Bronchial epithelial cell (primary cell): Measurements from ENCODE around the gene TMSB4X. TPM values are rescaled to one million over a fixed set of nuclear protein-coding genes. Genes with fewer than 3 reads are reported as not detected.

Experiments used
- DNase-seq: peaks from one replicate; pipeline ENCODE4 v3.0.0-alpha.2; 2010; ENCODE audit warnings: low read depth
- FAIRE-seq: peaks from 2 replicates; lab custom pipeline; 2011; peaks lifted over from hg19 to GRCh38; lab: Jason Lieb, UNC
- H3K27me3 ChIP-seq: 2 replicates; pipeline ENCODE4 v1.5.1; 2011; ENCODE audit warnings: low read length; ENCODE audit not compliant: control insufficient read depth, insufficient read depth
- H3K36me3 ChIP-seq: 2 replicates; pipeline ENCODE4 v1.5.1; 2011; ENCODE audit warnings: low read length; ENCODE audit not compliant: control insufficient read depth, insufficient read depth
- H3K4me3 ChIP-seq: 2 replicates; pipeline ENCODE4 v1.5.1; 2011; ENCODE audit warnings: mild to moderate bottlenecking, low read depth, low read length, control low read depth
- total RNA-seq: library from RNA; depleted of rRNA; stranded (reverse); fragments of >200 nt; gene quantifications from 2 replicates; pipeline ENCODE4 v1.2.1, GENCODE V29; 2014
- TF ChIP-seq, protein P1 (sequence below): IDR thresholded peaks from 2 replicates; pipeline ENCODE4 v1.5.1; 2011; ENCODE audit warnings: mild to moderate bottlenecking, moderate library complexity, low read length, control low read depth, inconsistent platforms; ENCODE audit not compliant: insufficient read depth, severe bottlenecking

Gene TMSB4X
- total RNA-seq, 1 donor from 2014 or later, result 3,174 TPM

DNA sequence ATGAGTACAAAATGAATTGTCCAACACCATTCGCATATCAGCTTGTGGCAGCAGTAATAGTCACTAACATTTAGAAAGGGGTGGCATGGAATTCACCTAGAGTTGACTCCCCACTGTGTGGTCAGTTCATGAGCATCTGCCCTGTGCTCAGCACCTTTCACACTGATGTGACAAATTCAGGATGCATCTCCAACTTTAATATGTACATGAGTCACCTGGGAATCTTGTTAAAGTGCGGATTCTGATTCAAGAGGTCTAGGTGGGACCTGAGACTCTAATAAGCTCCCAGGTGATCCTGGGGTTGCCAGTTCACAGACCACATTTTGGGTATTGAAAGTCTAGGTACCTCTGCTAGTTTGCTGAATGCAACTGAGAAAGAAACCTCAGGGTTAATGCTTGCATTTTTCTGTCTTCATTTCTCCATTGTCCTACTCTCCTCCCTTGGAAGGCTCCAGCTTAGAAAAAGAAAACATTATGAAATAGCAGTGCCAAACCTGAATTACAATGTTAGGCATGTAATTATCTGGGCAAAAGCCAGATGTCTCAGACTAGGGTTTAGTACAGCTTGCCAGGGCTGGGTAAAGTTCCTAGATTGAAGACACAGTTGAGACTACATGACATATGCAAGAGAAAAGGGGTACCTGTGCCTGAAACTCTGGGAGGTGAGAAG lies 32.7 kb downstream of the TMSB4X start:
- FAIRE-seq, result peak; percentile 7
- no peak overlapping the region for H3K4me3 ChIP-seq
- TF ChIP-seq, protein P1, sequence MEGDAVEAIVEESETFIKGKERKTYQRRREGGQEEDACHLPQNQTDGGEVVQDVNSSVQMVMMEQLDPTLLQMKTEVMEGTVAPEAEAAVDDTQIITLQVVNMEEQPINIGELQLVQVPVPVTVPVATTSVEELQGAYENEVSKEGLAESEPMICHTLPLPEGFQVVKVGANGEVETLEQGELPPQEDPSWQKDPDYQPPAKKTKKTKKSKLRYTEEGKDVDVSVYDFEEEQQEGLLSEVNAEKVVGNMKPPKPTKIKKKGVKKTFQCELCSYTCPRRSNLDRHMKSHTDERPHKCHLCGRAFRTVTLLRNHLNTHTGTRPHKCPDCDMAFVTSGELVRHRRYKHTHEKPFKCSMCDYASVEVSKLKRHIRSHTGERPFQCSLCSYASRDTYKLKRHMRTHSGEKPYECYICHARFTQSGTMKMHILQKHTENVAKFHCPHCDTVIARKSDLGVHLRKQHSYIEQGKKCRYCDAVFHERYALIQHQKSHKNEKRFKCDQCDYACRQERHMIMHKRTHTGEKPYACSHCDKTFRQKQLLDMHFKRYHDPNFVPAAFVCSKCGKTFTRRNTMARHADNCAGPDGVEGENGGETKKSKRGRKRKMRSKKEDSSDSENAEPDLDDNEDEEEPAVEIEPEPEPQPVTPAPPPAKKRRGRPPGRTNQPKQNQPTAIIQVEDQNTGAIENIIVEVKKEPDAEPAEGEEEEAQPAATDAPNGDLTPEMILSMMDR, result no peak

DNA sequence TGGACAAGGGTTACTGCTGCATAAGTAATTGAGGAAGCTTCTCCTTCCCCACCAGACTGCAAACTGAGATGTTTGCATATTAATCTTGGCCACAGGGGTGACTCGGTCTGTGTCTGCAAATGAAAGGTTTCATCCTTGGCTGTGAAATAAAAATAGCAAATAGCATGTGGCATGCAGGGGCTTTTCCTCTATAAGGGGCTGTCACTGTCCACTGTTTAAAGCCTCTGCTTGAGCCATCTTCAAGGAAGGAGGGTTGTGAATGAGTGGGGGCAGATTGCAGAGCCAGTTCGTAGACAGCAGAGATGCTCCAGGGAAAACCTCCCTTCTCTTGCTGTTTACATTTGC lies 33.3 kb downstream of the TMSB4X start:
- H3K27me3 ChIP-seq, result no peaks in the 10 kb centered on the region
- TF ChIP-seq, protein P1, result no peak
- DNase-seq, result no peak
- FAIRE-seq, result no peak
- no peak overlapping the region for H3K4me3 ChIP-seq
- H3K36me3 ChIP-seq, result no peaks in the 10 kb centered on the region

More for the DNA sequence above, 32.7 kb downstream of the TMSB4X start:
- peak; percentile 57 for DNase-seq
- H3K36me3 ChIP-seq, result no peaks in the 10 kb centered on the region
- no peaks in the 10 kb centered on the region for H3K27me3 ChIP-seq

DNA sequence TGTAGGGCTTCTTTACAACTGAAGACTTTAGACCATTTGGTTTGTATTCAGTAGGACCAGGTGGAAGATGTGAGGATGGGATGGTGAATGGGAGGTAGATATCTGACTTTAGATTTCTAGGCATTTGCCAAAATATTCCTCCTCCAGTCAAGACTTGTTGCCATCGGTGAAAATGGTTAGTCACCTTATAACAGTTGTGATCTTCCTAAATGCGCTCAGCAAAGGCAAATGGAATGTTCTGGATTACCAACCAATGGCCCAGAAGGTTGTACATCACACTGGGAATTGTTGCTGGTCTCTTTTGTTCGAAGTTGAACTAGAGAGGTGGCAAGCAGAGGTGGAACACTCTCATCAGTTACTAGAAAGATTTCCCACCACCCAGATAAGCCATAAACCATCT lies 33.9 kb downstream of the TMSB4X start:
- H3K27me3 ChIP-seq, result no peaks in the 10 kb centered on the region
- no peaks in the 10 kb centered on the region for H3K36me3 ChIP-seq
- FAIRE-seq, result no peak
- TF ChIP-seq, protein P1, result no peak
- DNase-seq, result no peak
- H3K4me3 ChIP-seq, result no peak overlapping the region

DNA sequence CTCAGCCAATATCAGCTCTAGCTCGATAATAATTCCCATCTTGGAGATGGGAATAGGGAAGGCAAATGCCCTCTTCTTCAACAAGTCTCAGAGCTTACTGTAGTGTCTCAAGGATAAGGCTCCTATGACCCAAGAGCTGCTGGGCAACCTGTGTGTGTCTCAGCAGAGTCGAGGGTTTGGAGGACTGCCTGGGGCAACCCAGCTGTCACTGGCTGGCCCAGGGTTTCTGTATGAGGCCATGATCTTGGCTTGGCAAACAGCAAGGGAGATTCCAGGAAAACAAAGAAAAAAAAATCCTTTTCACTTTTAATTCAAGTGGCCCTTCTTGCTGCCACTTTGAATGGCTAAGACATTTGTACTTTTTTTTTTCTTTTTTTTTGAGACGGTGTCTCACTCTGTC lies 34.4 kb downstream of the TMSB4X start:
- Histone ChIP-seq H3K36me3 (no peaks in the 10 kb centered on the region), H3K27me3 (no peaks in the 10 kb centered on the region), H3K4me3 (no peak overlapping the region)
- DNase-seq (no peak), FAIRE-seq (no peak)
- TF ChIP-seq, protein P1, result no peak

DNA sequence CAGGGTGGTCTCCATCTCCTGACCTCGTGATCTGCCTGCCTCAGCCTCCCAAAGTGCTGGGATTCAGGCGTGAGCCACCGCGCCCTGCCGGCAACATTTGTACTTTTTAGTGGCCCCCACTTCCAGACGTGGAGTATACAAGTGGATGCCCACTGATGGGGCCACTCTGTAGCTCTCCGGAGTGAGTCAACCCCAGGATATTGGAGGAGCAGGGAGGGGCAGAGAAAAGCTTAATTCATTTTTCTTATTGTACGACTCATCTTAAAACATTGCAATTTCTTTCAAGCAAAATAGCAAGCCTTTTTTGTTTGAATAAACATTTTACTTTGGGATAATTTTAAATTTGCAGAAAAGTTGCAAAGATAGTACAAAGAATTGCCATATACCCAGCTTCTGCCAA lies 34.9 kb downstream of the TMSB4X start:
- no peaks in the 10 kb centered on the region for H3K27me3 ChIP-seq
- no peaks in the 10 kb centered on the region for H3K36me3 ChIP-seq
- no peak overlapping the region for H3K4me3 ChIP-seq
- DNase-seq (no peak), FAIRE-seq (no peak)
- TF ChIP-seq, protein P1, result no peak

DNA sequence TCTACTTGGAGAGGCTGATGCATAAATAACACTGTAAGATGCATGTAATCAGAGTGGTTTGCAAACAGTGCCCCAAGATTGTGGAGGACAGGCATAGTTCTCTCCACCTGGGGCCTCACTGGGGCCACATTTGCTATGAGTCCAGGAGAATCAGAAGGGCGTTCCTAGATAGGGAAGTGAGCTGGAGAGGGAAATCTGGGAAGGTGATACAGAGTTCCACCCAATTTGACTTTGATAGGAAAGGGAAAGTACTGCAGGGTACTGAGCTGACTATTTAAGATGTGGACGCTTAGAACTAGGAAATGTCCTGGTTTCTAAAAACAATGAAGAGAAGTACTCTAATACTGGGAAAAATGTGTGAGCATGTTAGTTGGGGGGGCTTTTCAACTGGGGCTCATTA lies 35.6 kb downstream of the TMSB4X start:
- no peak overlapping the region for H3K4me3 ChIP-seq
- no peak for FAIRE-seq
- DNase-seq, result no peak
- TF ChIP-seq, protein P1, result no peak
- no peaks in the 10 kb centered on the region for H3K36me3 ChIP-seq
- no peaks in the 10 kb centered on the region for H3K27me3 ChIP-seq
